Esophagus (tissue), 2 donors: ENCODE data around the gene PHACTR1. TPM values are rescaled to one million over a fixed set of nuclear protein-coding genes. Genes with fewer than 3 reads are reported as not detected.

Source experiments
- H3K27ac ChIP-seq, 2 donors: one replicate each; pipeline ENCODE4 v1.5.1; 2013; ENCODE audit warnings: low read depth in 2 of 2, mild to moderate bottlenecking in 2 of 2, inconsistent platforms in 1 of 2, low read length in 1 of 2, moderate library complexity in 1 of 2
- H3K27me3 ChIP-seq, 2 donors: one replicate each; pipeline ENCODE4 v1.6.1; 2013; ENCODE audit warnings: low read length in 2 of 2, control low read depth in 1 of 2, mild to moderate bottlenecking in 1 of 2; ENCODE audit not compliant: insufficient read depth in 2 of 2, control insufficient read depth in 1 of 2
- H3K36me3 ChIP-seq, 2 donors: one replicate each; pipeline ENCODE4 v1.6.1; 2013; ENCODE audit warnings: low read length in 1 of 2; ENCODE audit not compliant: control insufficient read depth in 2 of 2, insufficient read depth in 2 of 2
- H3K4me1 ChIP-seq, 2 donors: one replicate each; pipeline ENCODE4 v1.6.1; 2013; ENCODE audit warnings: low read length in 1 of 2; ENCODE audit not compliant: control insufficient read depth in 2 of 2, insufficient read depth in 2 of 2
- H3K4me3 ChIP-seq, 2 donors: one replicate each; pipeline ENCODE4 v1.5.1; 2013; ENCODE audit warnings: low read length in 2 of 2, mild to moderate bottlenecking in 2 of 2, low read depth in 1 of 2, moderate library complexity in 1 of 2
- H3K9me3 ChIP-seq, 2 donors: one replicate each; pipeline ENCODE4 v1.6.1; 2013; ENCODE audit warnings: mild to moderate bottlenecking in 2 of 2, low read depth in 1 of 2, low read length in 1 of 2, moderate library complexity in 1 of 2; ENCODE audit not compliant: control insufficient read depth in 2 of 2, insufficient read depth in 1 of 2
- WGBS, 2 donors: extraction: QIAGEN DNeasy Blood & Tissue Kit; methylation state at CpG; one replicate each; pipeline ENCODE4 v1.1.7; 2013; 5-methylcytosine and 5-hydroxymethylcytosine counted together
- polyA plus RNA-seq, 2 donors: library from polyadenylated mRNA; stranded (reverse); fragments of 200-250 nt; gene quantifications; one replicate each; pipeline ENCODE4 v1.2.3, GENCODE V29; 2013
- donor health status: healthy with polysubstance abuse.
- donor health status: Bipolar disorder and iron deficiency.

PHACTR1 gene
- polyA plus RNA-seq, 2 donors: 0.41 to 0.55 TPM

DNA sequence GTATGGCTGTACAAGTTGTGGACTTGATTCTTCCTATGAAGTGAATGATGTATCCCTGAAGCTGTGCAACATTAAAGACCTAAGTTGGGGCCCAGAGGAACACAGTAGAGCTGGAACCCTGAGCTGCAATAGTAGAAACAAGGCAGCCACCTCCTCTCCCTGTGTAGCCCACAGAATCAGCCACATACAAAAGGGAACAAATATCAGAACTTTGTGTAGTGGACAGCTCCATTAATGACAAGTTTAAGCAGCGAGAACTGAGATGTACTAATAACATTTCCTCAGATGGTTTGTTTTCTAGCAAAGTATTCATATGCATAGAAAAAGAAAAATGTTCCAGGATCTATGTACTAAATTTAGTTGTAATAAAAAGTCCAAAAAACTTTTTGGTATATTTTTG lies 19.2 kb downstream of the PHACTR1 start:
- Histone ChIP-seq H3K27ac (no peak overlapping the region), H3K4me1 (no peaks in the 10 kb centered on the region), H3K36me3 (no peaks in the 10 kb centered on the region), H3K4me3 (no peak overlapping the region), H3K9me3 (no peaks in the 10 kb centered on the region), H3K27me3 (no peaks in the 10 kb centered on the region)
- WGBS, 2 donors: 22 to 25% methylated on average over 1 of the region's 1 CpG

DNA sequence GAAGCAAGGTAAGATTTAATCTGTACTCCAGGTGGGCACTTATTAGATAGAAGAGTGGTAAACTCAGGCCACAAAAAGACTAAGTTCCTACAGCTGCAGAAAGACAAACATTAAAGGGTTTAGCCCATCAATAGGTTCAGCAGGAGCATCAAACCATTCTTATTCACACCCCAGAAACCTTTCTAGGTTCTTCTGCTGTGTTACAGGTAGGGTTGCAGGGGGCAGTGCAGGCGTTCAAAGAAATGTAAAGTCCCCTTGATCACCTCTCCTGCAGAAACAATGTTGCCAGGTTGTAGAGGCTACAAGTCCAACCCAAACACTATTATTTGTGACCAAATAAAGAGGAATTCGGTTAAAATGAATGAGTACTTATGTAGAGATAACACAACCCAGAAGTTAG lies 31.8 kb downstream of the PHACTR1 start:
- Histone ChIP-seq H3K27ac (no peak overlapping the region), H3K9me3 (peaks cover 0 to 3% of the 10 kb centered on the region in 2 donors), H3K36me3 (no peaks in the 10 kb centered on the region), H3K27me3 (peaks cover 5 to 16% of the 10 kb centered on the region in 2 donors), H3K4me1 (peaks cover 4 to 6% of the 10 kb centered on the region in 2 donors), H3K4me3 (no peak overlapping the region)
- 0 to 8% methylated on average over 2 of the region's 2 CpGs for WGBS, 2 donors

DNA sequence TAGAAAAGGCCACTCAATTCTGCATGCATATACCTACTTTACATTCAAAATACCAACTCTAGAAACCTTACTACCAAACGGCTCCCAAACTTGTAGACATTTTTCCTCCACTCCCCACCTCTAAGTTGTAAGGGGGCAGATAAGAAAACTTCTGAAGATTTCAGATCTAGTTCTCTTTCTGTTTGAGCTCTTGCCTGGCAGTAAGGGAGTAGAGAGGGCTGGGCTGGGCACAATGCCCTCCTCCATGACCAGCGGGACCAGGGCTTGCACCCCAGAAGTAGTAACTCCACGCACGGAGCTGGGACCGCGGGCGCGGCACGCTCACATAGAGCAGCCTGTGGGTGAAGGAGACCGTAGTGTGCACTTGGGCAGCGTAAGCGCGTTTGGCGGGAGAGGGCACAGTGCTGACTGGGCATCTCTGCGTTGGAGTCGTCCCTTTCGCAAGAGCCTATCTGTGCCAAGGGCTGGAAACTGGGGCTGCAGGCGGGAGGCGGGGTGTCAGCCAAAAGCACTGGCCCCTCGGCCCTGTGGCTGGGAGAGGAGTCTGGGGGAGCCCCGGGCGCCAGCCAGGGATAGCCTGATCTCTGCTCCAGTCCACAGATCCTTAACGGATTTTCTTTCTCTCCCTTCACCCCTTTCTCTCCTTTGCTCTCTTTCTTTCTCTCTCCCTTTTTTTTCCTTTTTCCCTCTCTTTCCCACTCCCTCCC lies 32.4 kb downstream of the PHACTR1 start:
- Histone ChIP-seq H3K4me3 (no peak overlapping the region), H3K27me3 (peaks cover 5 to 16% of the 10 kb centered on the region in 2 donors)
- 7 to 8% methylated on average over 23 of the region's 23 CpGs for WGBS, 2 donors

DNA sequence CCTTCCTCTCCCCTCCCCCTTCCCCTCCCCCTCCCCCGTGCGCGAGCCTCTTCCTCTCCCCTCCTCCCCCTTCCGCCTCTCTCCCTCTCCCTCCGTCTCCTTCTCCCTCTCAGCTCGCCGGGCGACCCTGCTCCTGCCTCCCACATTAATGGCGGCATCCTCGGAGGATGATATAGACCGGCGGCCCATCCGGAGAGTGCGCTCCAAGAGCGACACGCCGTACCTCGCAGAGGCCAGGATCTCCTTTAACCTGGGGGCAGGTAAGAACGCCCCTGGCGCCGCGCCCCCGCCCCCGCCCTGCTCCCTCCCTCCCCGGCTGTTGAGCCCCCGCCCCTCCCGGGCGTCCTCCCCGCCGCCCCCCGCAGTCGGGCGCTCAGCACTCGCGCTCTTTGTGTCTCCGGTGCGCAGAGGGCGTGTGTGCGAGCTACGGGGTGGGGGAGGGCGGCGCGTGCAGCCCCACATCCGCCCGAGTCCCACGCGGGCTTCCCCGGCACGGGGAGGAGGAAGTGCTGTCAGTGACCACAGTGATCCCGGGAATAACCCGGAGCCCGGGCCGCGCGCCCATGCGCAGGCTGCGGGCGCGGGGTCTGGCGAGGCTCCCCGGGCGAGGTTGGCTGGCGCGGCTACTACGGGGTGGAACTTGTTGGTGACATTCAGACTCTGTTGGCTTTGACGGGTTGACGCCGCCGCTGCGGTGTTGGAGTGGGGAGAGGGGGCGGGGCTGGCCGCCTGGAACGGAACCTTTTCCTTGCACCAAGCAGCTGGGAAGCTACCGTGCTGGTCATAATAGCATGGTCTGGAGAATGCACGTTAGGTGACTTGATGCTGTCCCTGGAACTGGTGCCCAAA lies 33.2 kb downstream of the PHACTR1 start:
- WGBS, 2 donors: 6 to 7% methylated on average over 56 to 75 of the region's 75 CpGs
- Histone ChIP-seq H3K36me3 (no peaks in the 10 kb centered on the region), H3K4me1 (peaks cover 4 to 6% of the 10 kb centered on the region in 2 donors), H3K27me3 (peaks cover 5 to 16% of the 10 kb centered on the region in 2 donors), H3K4me3 (no peak overlapping the region), H3K27ac (no peak overlapping the region), H3K9me3 (peaks cover 0 to 3% of the 10 kb centered on the region in 2 donors)

More for the DNA sequence above, 32.4 kb downstream of the PHACTR1 start:
- Histone ChIP-seq H3K4me1 (peaks cover 4 to 6% of the 10 kb centered on the region in 2 donors), H3K27ac (no peak overlapping the region), H3K9me3 (peaks cover 0 to 3% of the 10 kb centered on the region in 2 donors), H3K36me3 (no peaks in the 10 kb centered on the region)

DNA sequence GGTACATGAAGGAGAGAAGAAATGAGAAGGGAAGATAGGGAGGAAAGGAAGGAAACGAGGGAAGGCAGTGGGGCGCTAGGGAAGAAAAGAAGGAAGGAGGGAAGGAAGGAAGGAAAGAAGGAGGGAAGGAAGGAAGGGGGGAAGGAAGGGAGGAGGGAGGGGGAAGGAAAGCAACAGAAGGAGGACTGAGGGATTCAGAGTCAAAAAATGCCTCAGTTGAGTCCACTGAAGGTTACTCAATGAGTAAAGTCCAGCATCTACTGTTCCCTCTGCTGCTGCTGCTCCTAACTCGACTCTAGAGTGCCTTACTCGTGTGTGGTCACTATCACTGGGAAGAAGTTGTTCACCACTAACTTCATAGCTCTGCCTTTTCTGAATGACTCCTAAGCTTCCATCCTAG lies 33.8 kb downstream of the PHACTR1 start:
- Histone ChIP-seq H3K9me3 (peaks cover 0 to 3% of the 10 kb centered on the region in 2 donors), H3K27me3 (peaks cover 5 to 16% of the 10 kb centered on the region in 2 donors), H3K4me3 (no peak overlapping the region), H3K4me1 (peaks cover 4 to 6% of the 10 kb centered on the region in 2 donors), H3K36me3 (no peaks in the 10 kb centered on the region), H3K27ac (no peak overlapping the region)
- WGBS, 2 donors: 15 to 18% methylated on average over 4 of the region's 4 CpGs

DNA sequence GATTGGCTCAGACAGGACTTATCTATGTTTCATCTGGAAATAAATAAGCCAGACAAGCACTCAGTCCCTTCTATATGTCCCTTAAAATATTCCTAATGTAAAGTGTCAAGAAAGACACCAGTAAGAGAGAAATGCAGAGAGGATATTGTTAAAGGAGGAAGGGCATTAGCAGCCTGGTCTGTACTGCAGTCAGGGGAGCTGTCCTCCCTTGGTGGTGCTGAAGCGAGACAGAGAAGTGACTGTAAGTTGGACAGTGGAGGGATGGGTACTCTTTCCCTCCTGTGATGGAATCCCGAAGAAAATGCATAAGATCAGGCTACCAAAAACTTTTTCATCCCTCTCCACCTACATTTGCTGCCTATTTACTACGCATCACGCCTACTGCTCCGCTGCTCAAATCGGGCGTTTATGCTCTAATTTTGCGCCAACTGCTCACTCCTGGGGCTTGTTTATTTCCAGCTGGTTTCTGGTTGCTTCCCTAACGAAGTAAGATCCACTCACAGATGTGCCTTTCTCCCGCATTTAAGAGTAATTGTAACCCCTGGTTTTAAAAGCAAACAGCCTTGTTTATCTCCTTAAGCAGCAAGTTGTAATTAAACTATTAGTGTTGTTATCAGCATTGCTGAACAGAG lies 35.2 kb downstream of the PHACTR1 start:
- 37% methylated on average over 10 of the region's 10 CpGs for WGBS, 2 donors
- peaks cover 5 to 16% of the 10 kb centered on the region in 2 donors for H3K27me3 ChIP-seq

DNA sequence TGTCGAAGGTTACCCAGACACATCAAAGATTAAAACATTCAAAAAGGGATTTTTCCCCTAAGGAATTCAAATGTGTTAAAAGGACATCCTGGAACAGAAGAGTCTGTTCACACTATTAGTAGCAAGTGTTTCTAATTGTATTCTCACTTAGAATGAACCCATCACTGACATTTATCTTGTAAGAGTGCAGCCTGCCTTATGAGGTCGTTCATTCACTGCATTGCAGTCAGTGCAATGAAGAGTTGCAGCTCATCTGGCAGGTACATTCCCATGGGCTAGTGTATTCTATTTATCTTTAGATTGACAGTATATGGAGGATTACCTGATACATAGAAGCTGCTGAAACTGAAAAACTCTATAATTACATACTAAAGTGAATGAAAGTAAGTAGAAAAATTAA lies 36.5 kb downstream of the PHACTR1 start:
- 67 to 75% methylated on average over 2 of the region's 2 CpGs for WGBS, 2 donors
- Histone ChIP-seq H3K27me3 (peaks cover 5 to 14% of the 10 kb centered on the region in 2 donors), H3K36me3 (no peaks in the 10 kb centered on the region), H3K4me1 (peaks cover 4 to 6% of the 10 kb centered on the region in 2 donors), H3K4me3 (no peak overlapping the region), H3K27ac (no peak overlapping the region), H3K9me3 (peaks cover 0 to 3% of the 10 kb centered on the region in 2 donors)

More for the DNA sequence above, 35.2 kb downstream of the PHACTR1 start:
- peaks cover 0 to 3% of the 10 kb centered on the region in 2 donors for H3K9me3 ChIP-seq
- peaks cover 4 to 6% of the 10 kb centered on the region in 2 donors for H3K4me1 ChIP-seq
- no peak overlapping the region for H3K27ac ChIP-seq
- H3K36me3 ChIP-seq: no peaks in the 10 kb centered on the region
- H3K4me3 ChIP-seq: no peak overlapping the region

DNA sequence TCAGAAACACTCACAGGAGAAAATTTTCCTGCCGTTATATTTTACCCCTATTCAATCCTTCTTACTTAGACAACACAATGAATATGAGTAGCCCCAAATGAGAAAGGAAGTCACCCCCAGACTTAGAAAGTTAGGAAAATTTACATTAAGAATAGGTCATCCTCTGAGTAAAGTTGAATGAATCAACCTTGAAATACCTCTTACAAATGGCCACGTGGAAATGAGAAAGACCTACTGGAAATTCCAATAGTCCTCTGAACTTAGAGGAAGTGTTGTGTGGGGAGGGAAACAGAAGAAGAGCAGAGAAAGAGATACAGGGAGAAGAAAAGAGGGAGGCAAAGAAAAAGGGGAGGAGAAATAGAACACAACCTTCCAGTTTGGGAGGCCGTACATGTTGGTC lies 43.7 kb downstream of the PHACTR1 start:
- H3K27me3 ChIP-seq: no peaks in the 10 kb centered on the region
- 82 to 84% methylated on average over 3 of the region's 3 CpGs for WGBS, 2 donors
- H3K4me3 ChIP-seq: no peak overlapping the region
- no peak overlapping the region for H3K27ac ChIP-seq
- H3K4me1 ChIP-seq: no peaks in the 10 kb centered on the region
- H3K9me3 ChIP-seq: no peaks in the 10 kb centered on the region
- H3K36me3 ChIP-seq: no peaks in the 10 kb centered on the region

DNA sequence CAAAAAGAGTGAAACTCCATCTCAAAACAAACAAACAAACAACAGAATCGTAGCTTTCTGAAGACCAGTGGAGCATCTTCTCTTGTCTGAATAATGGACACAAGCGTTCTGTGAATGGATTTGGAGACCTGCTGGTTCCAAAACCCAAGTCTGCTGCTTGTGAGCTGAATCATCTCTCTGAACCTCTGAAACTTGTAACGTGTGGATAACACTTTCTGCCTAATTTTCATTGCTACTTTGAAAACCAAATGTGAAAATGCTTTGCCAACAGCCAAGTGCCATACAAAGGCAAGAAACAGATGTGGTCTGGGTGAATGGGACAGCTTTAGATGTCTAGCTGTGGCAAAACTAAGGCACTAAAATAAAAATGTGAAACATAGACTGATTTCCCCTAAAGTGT lies 44.3 kb downstream of the PHACTR1 start:
- Histone ChIP-seq H3K36me3 (no peaks in the 10 kb centered on the region), H3K9me3 (no peaks in the 10 kb centered on the region), H3K4me1 (no peaks in the 10 kb centered on the region), H3K27ac (no peak overlapping the region), H3K27me3 (no peaks in the 10 kb centered on the region), H3K4me3 (no peak overlapping the region)
- WGBS, 2 donors: 63 to 64% methylated on average over 3 of the region's 3 CpGs
